PC-3 (cell line): ENCODE results near the gene PLEKHA5. TPM values are rescaled to one million over a fixed set of nuclear protein-coding genes. Genes with fewer than 3 reads are reported as not detected.
A peak's percentile ranks its signal among the peaks of the same experiment; 100 is the strongest.

Experiments
- ATAC-seq: fragments of 200-7000 bp; cut with Tn5 transposase; 2 replicates; pipeline ENCODE4 v1.9.1; 2020; ENCODE audit warnings: mild to moderate bottlenecking, moderate library complexity
- BruUV-seq: library from RNA; stranded (reverse); fragments of 400-500 nt; replicated peaks from 2 replicates; lab custom pipeline; 2021; lab: Mats Ljungman, UMichigan
- CTCF ChIA-PET: fragments of 300-600 bp; sonication (Branson Sonifier 250); formaldehyde crosslinking; loops from one replicate; lab custom pipeline; 2022; ENCODE audit warnings: antibody characterized with exemption; lab: Charles Lee
- POLR2A ChIA-PET: fragments of 300-600 bp; sonication (Branson Sonifier 250); formaldehyde crosslinking; loops from one replicate; lab custom pipeline; 2022; ENCODE audit warnings: antibody characterized with exemption; ENCODE audit not compliant: unreplicated experiment; lab: Charles Lee
- DNase-seq: peaks from one replicate; pipeline ENCODE4 v3.0.0-alpha.2; 2015
- H2AFZ ChIP-seq: fragments of 300-600 bp; sonication (generic); 2 replicates; pipeline ENCODE4 v1.6.0; 2016; ENCODE audit warnings: antibody characterized with exemption, low read length
- H3F3A ChIP-seq: fragments of 300-600 bp; sonication (generic); one replicate; pipeline ENCODE4 v1.6.0; 2017; ENCODE audit warnings: antibody characterized with exemption, low read length, control low read depth, mild to moderate bottlenecking; ENCODE audit not compliant: unreplicated experiment
- H3K27ac ChIP-seq: fragments of 300-600 bp; sonication (generic); 2 replicates; pipeline ENCODE4 v1.5.1; 2016; ENCODE audit warnings: mild to moderate bottlenecking, low read length
- H3K27me3 ChIP-seq: fragments of 300-600 bp; sonication (generic); 2 replicates; pipeline ENCODE4 v1.6.1; 2016; ENCODE audit warnings: low read length, mixed read lengths
- H3K36me3 ChIP-seq: fragments of 300-600 bp; sonication (generic); 2 replicates; pipeline ENCODE4 v1.6.1; 2016; ENCODE audit warnings: low read depth, mixed run types, low read length, mixed read lengths
- H3K4me1 ChIP-seq: fragments of 300-600 bp; sonication (generic); 2 replicates; pipeline ENCODE4 v1.5.1; 2016; ENCODE audit warnings: low read length; ENCODE audit not compliant: insufficient read depth
- H3K4me2 ChIP-seq: fragments of 300-600 bp; sonication (generic); 2 replicates; pipeline ENCODE4 v1.6.0; 2016; ENCODE audit warnings: low read length
- H3K4me3 ChIP-seq: fragments of 300-600 bp; sonication (generic); 2 replicates; pipeline ENCODE4 v1.5.1; 2016; ENCODE audit warnings: mild to moderate bottlenecking, low read length, mixed read lengths
- H3K79me2 ChIP-seq: fragments of 300-600 bp; sonication (generic); 2 replicates; pipeline ENCODE4 v1.6.1; 2017; ENCODE audit warnings: low read length, mixed read lengths
- H3K9ac ChIP-seq: fragments of 300-600 bp; sonication (generic); 2 replicates; pipeline ENCODE4 v1.6.0; 2016; ENCODE audit warnings: mild to moderate bottlenecking, low read length
- H3K9me2 ChIP-seq: fragments of 300-600 bp; sonication (generic); replicated peaks from 2 replicates; pipeline ENCODE4 v1.6.1; 2016; ENCODE audit warnings: mixed run types, low read length, mixed read lengths
- H3K9me3 ChIP-seq: fragments of 300-600 bp; sonication (generic); 2 replicates; pipeline ENCODE4 v1.6.1; 2016; ENCODE audit warnings: low read length, mixed read lengths
- H4K20me1 ChIP-seq: fragments of 300-600 bp; sonication (generic); 2 replicates; pipeline ENCODE4 v1.6.1; 2016; ENCODE audit warnings: low read length, mixed read lengths
- EZH2 ChIP-seq: fragments of 300-600 bp; sonication (generic); IDR thresholded peaks from one replicate; pipeline ENCODE4 v1.6.1; 2017; ENCODE audit warnings: antibody characterized with exemption, mild to moderate bottlenecking, low read length; ENCODE audit not compliant: unreplicated experiment
- EZH2phosphoT487 ChIP-seq: fragments of 300-600 bp; sonication (generic); IDR thresholded peaks from 2 replicates; pipeline ENCODE4 v1.6.1; 2018; ENCODE audit warnings: mild to moderate bottlenecking, antibody characterized with exemption, low read length, borderline replicate concordance
- intact Hi-C: fragments of 100-400 bp; cut with micrococcal nuclease; formaldehyde crosslinking; loops from 2 replicates; pipeline ENCODE4 v1.9.0; 2023
- total RNA-seq: library from RNA; depleted of rRNA; stranded (reverse); fragments of >200 nt; gene quantifications from 2 replicates; pipeline ENCODE4 v1.2.3, GENCODE V29; 2014
- TF ChIP-seq, protein P1 (sequence below): fragments of 300-600 bp; sonication (generic); conservative IDR thresholded peaks from 2 replicates; pipeline ENCODE4 v1.5.1; 2017; ENCODE audit warnings: antibody characterized with exemption, low read depth, mild to moderate bottlenecking, low read length

The PLEKHA5 gene
- total RNA-seq, 1 experiment from 2014 or later: 16.7 TPM

DNA sequence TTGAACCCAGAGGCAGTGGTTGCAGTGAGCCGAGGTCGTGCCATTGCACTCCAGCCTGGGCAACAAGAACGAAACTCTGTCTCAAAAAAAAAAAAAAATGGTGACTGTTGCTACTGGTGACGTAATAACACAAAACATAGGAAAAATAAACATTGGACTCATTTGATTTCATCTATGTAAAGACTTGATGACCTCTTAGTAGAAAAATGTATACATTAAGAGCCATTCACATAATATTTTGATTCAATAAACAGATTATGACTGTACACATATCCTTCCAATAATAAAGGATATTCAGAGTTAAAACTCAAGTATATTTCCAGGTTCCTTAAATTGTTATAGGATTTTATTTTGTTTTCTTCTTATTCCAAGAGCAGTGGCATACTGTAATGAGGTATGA, 244.1 kb downstream of the PLEKHA5 start:
- intact Hi-C loops: no loop called here
- BruUV-seq: no TSS peak

DNA sequence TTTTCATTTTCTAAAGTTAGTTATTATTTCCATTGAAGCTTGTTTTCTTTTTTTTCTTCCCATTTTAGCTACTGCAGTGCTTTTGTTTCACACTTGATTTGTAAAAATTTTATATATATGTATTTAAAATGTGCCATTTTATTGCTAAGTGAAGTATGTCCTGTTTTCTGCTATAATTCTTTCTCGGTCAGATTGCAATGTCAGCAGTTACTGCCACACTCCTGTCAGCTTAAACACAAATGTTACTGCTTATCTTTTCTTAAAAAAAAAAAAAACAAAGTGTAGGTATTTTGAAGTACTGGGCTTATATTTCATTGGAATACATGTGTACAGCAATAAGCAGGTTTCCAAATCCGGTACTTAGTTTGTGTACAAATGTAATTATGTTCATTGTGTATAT, 246.4 kb downstream of the PLEKHA5 start:
- no peak for ATAC-seq
- H3K36me3 ChIP-seq: no peaks in the 10 kb centered on the region
- DNase-seq: no peak
- no TSS peak for BruUV-seq
- TF ChIP-seq, protein P1, sequence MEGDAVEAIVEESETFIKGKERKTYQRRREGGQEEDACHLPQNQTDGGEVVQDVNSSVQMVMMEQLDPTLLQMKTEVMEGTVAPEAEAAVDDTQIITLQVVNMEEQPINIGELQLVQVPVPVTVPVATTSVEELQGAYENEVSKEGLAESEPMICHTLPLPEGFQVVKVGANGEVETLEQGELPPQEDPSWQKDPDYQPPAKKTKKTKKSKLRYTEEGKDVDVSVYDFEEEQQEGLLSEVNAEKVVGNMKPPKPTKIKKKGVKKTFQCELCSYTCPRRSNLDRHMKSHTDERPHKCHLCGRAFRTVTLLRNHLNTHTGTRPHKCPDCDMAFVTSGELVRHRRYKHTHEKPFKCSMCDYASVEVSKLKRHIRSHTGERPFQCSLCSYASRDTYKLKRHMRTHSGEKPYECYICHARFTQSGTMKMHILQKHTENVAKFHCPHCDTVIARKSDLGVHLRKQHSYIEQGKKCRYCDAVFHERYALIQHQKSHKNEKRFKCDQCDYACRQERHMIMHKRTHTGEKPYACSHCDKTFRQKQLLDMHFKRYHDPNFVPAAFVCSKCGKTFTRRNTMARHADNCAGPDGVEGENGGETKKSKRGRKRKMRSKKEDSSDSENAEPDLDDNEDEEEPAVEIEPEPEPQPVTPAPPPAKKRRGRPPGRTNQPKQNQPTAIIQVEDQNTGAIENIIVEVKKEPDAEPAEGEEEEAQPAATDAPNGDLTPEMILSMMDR: no peak
- TF ChIP-seq EZH2phosphoT487 (no peak), EZH2 (no peak)
- H3K27me3 ChIP-seq: no peaks in the 10 kb centered on the region
- intact Hi-C loops: no loop called here
- CTCF ChIA-PET: no interaction called here
- POLR2A ChIA-PET: no interaction called here
- no peaks in the 10 kb centered on the region for H3K9me2 ChIP-seq
- H3K9ac ChIP-seq: no peak overlapping the region
- H3K27ac ChIP-seq: no peak overlapping the region
- no peaks in the 10 kb centered on the region for H3K79me2 ChIP-seq
- H2AFZ ChIP-seq: no peak overlapping the region
- H3K4me3 ChIP-seq: no peak overlapping the region
- no peaks in the 10 kb centered on the region for H3F3A ChIP-seq
- H3K9me3 ChIP-seq: no peaks in the 10 kb centered on the region
- no peak overlapping the region for H3K4me2 ChIP-seq
- H3K4me1 ChIP-seq: no peaks in the 10 kb centered on the region
- H4K20me1 ChIP-seq: no peaks in the 10 kb centered on the region

More for the DNA sequence above, 244.1 kb downstream of the PLEKHA5 start:
- no peaks in the 10 kb centered on the region for H3K36me3 ChIP-seq
- ChIA-PET CTCF (no interaction called here), POLR2A (interaction anchor here (0.6 kb wide), 1 partner anchor 117 kb away, joined by 3 read pairs; no protein-coding TSS in a partner anchor)
- peaks cover 6% of the 10 kb centered on the region; the same call in 1 of the 2 replicates for H3K4me1 ChIP-seq
- H3K27ac ChIP-seq: no peak overlapping the region
- no peak overlapping the region for H3K4me3 ChIP-seq
- H3F3A ChIP-seq: no peaks in the 10 kb centered on the region
- DNase-seq (peak; percentile 19), ATAC-seq (no peak)
- no peak for TF ChIP-seq EZH2phosphoT487
- TF ChIP-seq EZH2: no peak
- TF ChIP-seq, protein P1: no peak
- H3K79me2 ChIP-seq: no peaks in the 10 kb centered on the region
- H3K9me3 ChIP-seq: no peaks in the 10 kb centered on the region
- H4K20me1 ChIP-seq: no peaks in the 10 kb centered on the region
- no peaks in the 10 kb centered on the region for H3K27me3 ChIP-seq
- H3K9ac ChIP-seq: no peak overlapping the region
- H3K9me2 ChIP-seq: no peaks in the 10 kb centered on the region
- H2AFZ ChIP-seq: no peak overlapping the region
- no peak overlapping the region for H3K4me2 ChIP-seq

DNA sequence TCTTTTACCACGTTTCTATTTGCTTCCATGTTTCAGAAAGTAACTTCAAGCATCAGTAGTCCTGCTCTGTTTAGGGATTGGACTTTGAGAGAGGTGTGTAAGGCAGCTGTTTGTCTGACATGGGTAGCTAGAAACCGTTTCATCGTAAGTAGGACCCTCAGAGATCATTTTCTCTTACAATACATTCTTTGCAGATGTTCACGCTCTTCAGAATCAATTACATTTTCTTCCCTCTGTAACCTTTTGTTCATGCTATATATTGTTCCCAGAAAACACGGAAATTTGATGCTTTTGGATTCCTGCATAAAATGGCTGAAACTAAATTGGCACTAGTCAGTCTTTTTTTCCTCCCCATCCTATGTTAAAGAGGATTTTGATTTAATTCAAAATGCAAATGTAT, 247.2 kb downstream of the PLEKHA5 start:
- CTCF ChIA-PET: no interaction called here
- Histone ChIP-seq H3K9ac (no peak overlapping the region), H3K9me3 (no peaks in the 10 kb centered on the region), H3K27me3 (no peaks in the 10 kb centered on the region), H2AFZ (no peak overlapping the region), H3K36me3 (no peaks in the 10 kb centered on the region), H3K27ac (no peak overlapping the region), H3K79me2 (no peaks in the 10 kb centered on the region), H3K4me1 (peaks cover 3% of the 10 kb centered on the region), H4K20me1 (no peaks in the 10 kb centered on the region), H3K4me2 (no peak overlapping the region), H3F3A (no peaks in the 10 kb centered on the region), H3K4me3 (no peak overlapping the region), H3K9me2 (no peaks in the 10 kb centered on the region)
- POLR2A ChIA-PET: no interaction called here
- intact Hi-C loops: no loop called here
- no TSS peak for BruUV-seq
- ATAC-seq: no peak
- no peak for TF ChIP-seq EZH2phosphoT487
- no peak for TF ChIP-seq EZH2
- TF ChIP-seq, protein P1: no peak
- no peak for DNase-seq
